Esophagus mucosa (tissue), 1 donor: Measurements from ENCODE around the gene SLX4. TPM values are rescaled to one million over a fixed set of nuclear protein-coding genes. Genes with fewer than 3 reads are reported as not detected.
A peak's percentile ranks its signal among the peaks of the same experiment; 100 is the strongest.

Source experiments
- ATAC-seq: fragments of 200-7000 bp; cut with Tn5 transposase; one replicate; pipeline ENCODE4 v1.9.1; 2020
- total RNA-seq: library from RNA; stranded (reverse); gene quantifications from one replicate; pipeline ENCODE4 v1.2.4, GENCODE V29; 2023
- donor health status: DM: yes; HTN: yes; CAD: no.

The SLX4 gene
- total RNA-seq, 1 donor from 2014 or later, result 4.0 TPM

DNA sequence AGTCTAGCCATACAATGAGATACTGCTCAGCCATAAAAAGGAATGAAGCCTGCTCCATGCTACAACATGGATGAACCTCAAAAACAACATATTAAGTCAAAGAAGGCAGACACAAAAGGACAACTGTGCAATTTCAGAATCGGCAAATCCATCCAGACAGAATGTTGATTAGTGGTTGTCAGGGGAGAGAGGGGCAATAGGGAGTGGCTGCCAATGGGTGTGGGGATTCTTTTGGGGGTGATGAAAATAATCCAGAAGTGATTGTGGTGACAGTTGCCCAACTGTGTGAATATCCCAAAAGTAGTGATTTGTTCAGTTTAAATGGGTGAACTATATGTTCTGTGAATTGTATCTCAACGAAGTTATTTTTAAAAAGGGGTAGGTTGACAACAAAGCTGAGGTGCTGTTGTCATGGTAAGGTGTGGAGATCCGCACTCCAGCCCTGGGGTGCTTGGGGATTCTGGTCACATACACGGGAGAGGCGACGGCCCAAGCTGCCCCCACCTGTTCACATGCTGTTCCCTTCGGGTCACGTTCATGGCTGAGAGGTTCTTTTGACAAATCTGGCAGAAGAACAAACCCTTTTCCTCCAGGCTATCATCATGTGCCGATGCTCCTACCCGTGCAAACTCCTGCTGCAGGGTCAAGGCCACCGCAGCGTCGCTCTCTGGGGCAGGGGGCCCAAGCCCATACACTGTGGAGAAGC, 9.6 kb downstream of the SLX4 start:
- no peak for ATAC-seq

GRCh38 chr16:3599922-3600321, 11.5 kb downstream of the SLX4 start:
- no peak for ATAC-seq

DNA sequence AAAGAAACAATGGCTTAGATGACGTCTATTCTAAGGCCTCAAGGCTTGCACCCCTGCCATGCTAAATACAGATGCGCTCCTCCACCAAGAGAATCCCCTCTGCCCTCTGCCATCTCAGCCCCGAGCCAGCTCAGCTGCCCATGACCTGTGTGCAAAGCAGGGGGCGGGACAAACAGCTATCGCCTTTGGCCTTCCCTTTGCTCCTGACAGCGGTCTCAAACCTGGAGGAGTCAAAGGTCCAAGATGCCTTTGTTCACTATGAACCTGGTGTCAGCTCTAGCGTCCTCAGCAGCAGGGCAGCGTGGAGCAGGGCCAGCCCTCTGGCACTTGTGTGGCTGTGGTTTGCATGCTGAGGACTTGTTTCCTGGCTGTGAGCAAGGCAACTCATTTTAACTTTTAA, 12.3 kb downstream of the SLX4 start:
- no peak for ATAC-seq

GRCh38 chr16:3598236-3598635, 13.2 kb downstream of the SLX4 start:
- ATAC-seq, result no peak

GRCh38 chr16:3597676-3598075, 13.7 kb downstream of the SLX4 start:
- ATAC-seq, result no peak

- ATAC-seq, result no peak
Measured at GRCh38 chr16:3597226-3597625, 14.2 kb downstream of the SLX4 start.

DNA sequence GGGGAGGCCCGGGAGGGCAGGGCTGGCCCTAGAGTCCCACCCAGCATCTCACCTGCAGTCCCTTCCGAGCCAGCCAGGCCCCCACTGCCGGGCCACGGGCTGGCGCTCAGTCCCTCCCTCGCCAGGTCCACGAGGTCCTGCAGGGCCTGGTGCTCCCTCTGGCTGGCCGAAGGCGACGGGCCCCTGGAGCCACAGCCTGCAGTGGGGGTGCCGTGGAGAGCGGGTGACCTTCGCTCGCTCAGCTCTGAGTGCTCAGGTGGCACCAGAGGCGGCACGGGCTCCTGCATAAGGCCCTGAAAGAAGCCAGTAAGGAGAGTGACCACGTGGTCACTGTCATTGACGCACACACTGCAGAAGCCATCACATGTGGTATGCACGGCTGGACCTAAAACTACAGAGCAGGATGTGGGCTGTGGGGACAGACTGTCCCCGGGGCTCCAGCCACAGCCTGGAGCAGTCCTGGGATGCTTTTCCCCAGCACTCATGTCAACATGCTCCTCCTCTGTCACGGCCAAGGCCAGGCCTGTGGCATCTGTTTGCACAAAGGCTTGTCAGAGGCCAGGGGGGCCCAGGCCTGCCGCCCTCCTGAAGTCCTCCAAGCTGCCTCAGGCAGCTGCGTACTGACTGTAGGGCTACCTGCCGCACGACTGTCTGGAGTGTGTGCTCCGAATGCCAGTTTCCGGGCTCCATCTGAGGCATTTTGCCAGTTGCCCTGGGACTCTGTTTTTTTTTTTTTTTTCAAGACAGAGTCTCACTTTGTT, 15.1 kb downstream of the SLX4 start:
- ATAC-seq, result no peak

DNA sequence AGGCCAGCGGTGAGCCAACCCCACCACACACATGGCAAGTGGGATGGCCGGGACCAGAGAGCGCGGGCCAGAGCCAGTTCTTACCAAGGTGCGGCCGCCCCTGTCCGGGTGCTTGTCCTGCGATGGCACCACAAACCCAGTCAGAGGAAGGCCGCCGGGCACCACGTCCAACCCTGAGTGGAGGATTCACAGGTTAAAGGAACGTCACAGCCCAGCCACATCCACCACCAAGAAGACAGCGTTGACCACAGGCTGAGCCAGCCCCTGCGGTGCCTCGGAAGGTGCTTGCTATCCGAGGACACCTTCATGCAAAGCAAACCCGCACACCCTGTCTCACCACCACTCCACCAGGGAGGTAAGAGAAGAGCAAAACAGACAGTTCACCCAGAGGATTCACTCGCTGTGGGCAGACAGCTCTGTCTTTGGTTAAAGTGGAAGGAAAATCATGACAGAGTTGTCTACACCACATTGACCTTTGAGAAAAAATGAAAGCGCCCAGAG, 15.8 kb downstream of the SLX4 start:
- no peak for ATAC-seq

DNA sequence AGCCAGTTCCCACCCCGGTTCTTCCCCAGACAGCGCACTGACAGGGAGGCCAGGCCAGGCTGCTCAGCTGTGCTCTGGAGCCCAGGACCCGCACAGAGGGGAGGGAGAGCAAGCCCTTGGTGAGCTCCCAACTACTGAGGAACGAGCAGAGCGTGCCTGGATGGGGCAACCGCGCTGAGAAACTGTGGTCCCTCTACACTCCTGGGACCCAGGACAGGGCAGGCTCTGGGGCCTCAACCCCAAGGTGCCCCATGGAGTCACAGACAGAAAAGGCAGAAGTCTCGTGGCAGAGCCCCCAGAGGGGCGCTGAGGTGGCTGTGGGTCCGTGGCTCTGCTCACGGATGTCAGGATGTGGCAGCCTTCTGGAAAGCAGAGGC, 16.3 kb downstream of the SLX4 start:
- ATAC-seq, result no peak

- ATAC-seq, result no peak
Measured at GRCh38 chr16:3594316-3595109, 16.9 kb downstream of the SLX4 start.

- ATAC-seq, result no peak
Measured at GRCh38 chr16:3592559-3592958, 18.8 kb downstream of the SLX4 start.

GRCh38 chr16:3591991-3592390, 19.4 kb downstream of the SLX4 start:
- no peak for ATAC-seq

- ATAC-seq, result peak; percentile 65
Measured at GRCh38 chr16:3591436-3591803, 20.0 kb downstream of the SLX4 start.

GRCh38 chr16:3590736-3591435, 20.5 kb downstream of the SLX4 start:
- peak; percentile 78 for ATAC-seq

DNA sequence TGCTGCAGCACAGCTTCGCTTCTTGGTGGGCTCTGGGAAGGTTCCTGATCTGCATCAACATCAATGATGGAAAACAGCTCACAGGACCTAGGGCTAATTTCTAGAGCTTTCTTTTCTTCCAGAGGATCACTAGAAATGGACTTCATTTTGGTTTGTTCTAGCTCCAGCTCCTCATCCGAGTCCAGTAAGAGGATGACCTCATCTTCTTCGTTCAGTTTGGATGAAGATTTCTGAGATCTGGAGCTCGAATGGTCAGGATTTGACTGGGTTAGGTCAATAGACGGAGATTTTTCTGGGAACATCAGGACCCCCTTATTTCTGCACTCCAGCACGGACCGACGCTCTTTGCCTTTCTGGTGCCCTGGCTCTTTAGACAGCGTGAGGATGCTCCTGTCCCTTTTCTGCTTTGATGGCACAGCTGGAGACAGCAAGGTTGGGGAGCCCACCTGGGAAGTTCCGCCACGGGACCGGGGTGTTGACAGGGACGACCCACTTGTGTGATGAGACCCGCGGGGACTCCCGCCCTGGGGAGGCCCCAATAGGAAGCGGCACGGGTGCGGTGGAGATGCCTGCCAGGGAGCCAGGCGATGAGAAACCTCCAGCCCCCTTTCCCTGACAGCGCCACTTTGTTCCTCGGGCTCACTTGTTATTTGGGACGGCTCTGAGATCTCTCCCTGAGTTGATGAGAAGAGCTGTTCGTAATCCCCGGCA, 21.3 kb downstream of the SLX4 start:
- ATAC-seq, result no peak

DNA sequence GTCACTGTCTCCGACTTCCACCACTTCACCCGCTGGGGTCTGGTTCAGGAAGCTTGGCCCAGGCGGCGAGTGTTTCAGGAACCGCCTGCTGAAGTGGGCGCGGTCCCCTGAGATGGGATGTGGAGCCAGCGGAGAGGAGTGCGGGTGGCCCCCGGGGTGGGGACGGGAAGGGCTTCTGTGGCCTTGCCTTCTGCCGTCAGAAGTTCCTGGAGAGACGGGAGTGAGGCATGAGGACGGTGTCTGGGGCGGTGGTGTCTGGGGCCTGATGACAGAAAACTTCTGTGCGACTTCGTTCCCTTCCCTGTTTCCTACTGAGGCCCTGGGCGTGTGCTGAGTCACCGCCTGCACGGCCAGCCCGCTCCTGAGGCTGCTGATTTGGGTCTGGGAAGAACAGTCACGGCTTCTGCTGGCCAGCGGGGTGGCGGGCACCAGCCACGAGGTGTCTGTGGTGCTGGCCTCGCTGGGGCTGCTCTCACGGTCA, 21.9 kb downstream of the SLX4 start:
- peak; percentile 20 for ATAC-seq

GRCh38 chr16:3589001-3589400, 22.4 kb downstream of the SLX4 start:
- no peak for ATAC-seq

DNA sequence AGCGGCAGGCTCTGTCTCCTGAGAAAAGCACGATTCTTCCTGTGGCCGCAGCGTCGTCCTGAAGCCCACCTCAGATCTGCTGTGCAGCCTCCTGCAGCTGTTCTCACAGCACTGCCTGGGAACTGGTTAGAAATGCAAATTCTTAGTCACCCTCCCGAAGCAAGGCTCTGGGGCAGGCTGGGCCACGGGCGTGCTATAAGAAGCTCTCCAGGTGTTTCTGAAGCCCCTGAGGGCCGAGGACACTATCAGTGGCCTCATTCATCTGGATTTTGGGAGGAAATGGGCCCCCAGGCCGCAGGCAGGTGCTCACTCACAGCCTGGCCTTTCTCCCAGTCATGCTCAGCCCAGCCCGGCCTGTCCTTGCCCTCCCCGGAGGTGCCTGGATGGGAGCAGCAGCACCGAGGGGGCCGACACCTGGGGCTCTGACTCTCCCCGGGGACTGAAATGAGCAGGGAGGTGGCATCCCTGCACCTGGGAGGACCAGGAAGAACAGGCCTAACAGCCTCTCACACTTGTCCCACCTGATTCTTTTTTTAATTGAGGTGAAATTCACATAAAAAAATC, 23.8 kb downstream of the SLX4 start:
- ATAC-seq, result no peak

GRCh38 chr16:3584412-3584811, 27.0 kb downstream of the SLX4 start:
- ATAC-seq, result no peak

DNA sequence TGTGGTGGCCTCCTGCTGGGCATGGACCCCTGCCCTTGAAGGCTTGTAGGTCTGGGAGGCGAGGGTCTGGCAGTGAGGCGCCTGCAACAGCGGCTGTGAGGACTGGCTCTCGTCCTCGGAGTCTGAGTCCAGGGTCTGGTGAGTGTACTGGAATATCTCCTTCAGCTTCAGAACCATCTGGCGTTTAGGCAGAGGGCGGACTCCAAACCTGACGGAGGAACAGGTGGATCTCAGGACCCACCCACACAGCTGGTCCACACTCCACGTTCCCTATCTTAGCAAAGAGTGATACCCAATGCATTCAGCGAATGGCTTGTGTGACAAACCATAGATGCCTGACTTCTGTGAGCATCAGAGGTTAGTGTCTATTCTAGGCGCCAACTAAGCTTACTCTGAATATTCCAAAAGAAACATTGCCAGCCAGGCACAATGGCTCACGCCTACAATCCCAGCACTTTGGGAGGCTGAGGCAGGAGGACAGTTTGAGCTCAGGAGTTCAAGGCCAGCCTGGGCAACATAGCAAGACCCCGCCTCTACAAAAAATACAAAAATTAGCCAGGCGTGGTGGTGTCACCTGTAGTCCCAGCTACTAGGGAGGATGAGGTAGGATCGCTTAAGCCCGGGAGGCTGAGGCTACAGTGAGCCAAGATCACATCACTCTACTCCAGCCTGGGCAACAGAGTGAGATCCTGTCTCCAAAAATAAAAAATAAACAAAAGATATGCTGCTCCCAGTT, 27.9 kb downstream of the SLX4 start:
- ATAC-seq, result no peak
